ENCODE results near the gene B4GALT7. TPM values are rescaled to one million over a fixed set of nuclear protein-coding genes. Genes with fewer than 3 reads are reported as not detected.

Gene B4GALT7
- polyA plus RNA-seq, 1 donor, result 22.5 TPM

- peak; percentile 86 to 90 for DNase-seq
- no peaks in the 10 kb centered on the region for H3K27me3 ChIP-seq (ENCODE audit: control insufficient read depth, insufficient read depth, low read length)
- H3K9me3 ChIP-seq (ENCODE audit: control insufficient read depth, low read depth, low read length), result no peaks in the 10 kb centered on the region
- H3K36me3 ChIP-seq (ENCODE audit: control insufficient read depth, insufficient read depth, low read length), result peaks cover 36% of the 10 kb centered on the region
- H3K27ac ChIP-seq (ENCODE audit: low read length), result peak within 1 kb of the TSS; percentile 77
- H3K4me1 ChIP-seq (ENCODE audit: control insufficient read depth, insufficient read depth, low read length), result no peaks in the 10 kb centered on the region
- H3K4me3 ChIP-seq (ENCODE audit: low read length), result peak within 1 kb of the TSS; percentile 95
- 13% methylated on average over 3 of the region's 71 CpGs for WGBS (ENCODE audit: insufficient coverage, low lambda C conversion rate)
These were observed 7.7 kb upstream of the B4GALT7 start, which contains the start of gene TMED9 for GRCh38 chr5:177592010-177592834. Gene TMED9 (plus strand): TSS chr5:177592203. CDS start chr5:177592215, 12 bp downstream.

DNA sequence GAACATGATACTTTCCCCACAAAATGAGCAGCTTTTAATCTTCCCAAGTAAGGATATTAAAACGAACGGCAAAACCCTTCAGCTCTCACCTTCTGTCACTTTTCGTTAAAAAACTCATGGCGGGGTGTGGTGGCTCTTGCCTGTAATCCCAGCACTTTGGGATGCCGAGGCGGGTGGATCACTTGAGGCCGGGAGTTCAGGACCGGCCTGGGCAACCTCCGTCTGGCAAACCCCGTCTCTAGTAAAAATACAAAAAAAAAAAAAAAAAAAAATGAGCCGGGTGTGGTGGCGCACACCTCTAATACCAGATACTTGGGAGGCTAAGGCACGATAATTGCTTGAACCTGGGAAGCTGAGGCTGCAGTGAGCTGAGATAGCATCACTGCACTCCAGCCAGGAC, 7.0 kb upstream of the B4GALT7 start:
- DNase-seq, result no peak
- peaks cover 36% of the 10 kb centered on the region for H3K36me3 ChIP-seq (ENCODE audit: control insufficient read depth, insufficient read depth, low read length)
- no CpG with 5 or more reads among the region's 13 CpGs for WGBS (ENCODE audit: insufficient coverage, low lambda C conversion rate)
- no peaks in the 10 kb centered on the region for H3K9me3 ChIP-seq (ENCODE audit: control insufficient read depth, low read depth, low read length)
- H3K27ac ChIP-seq (ENCODE audit: low read length), result no peak overlapping the region
- H3K4me3 ChIP-seq (ENCODE audit: low read length), result peak overlapping the region; percentile 95
- no peaks in the 10 kb centered on the region for H3K27me3 ChIP-seq (ENCODE audit: control insufficient read depth, insufficient read depth, low read length)
- no peaks in the 10 kb centered on the region for H3K4me1 ChIP-seq (ENCODE audit: control insufficient read depth, insufficient read depth, low read length)

GRCh38 chr5:177593511-177593910, 6.4 kb upstream of the B4GALT7 start:
- no peak overlapping the region for H3K27ac ChIP-seq (ENCODE audit: low read length)
- H3K9me3 ChIP-seq (ENCODE audit: control insufficient read depth, low read depth, low read length), result no peaks in the 10 kb centered on the region
- no peak overlapping the region for H3K4me3 ChIP-seq (ENCODE audit: low read length)
- no peaks in the 10 kb centered on the region for H3K4me1 ChIP-seq (ENCODE audit: control insufficient read depth, insufficient read depth, low read length)
- no peak for DNase-seq
- WGBS (ENCODE audit: insufficient coverage, low lambda C conversion rate), result no CpG with 5 or more reads among the region's 3 CpGs
- H3K36me3 ChIP-seq (ENCODE audit: control insufficient read depth, insufficient read depth, low read length), result peaks cover 36% of the 10 kb centered on the region
- no peaks in the 10 kb centered on the region for H3K27me3 ChIP-seq (ENCODE audit: control insufficient read depth, insufficient read depth, low read length)

- Histone ChIP-seq H3K27me3 (ENCODE audit: control insufficient read depth, insufficient read depth, low read length) (no peaks in the 10 kb centered on the region), H3K27ac (ENCODE audit: low read length) (no peak overlapping the region), H3K36me3 (ENCODE audit: control insufficient read depth, insufficient read depth, low read length) (peaks cover 36% of the 10 kb centered on the region), H3K4me3 (ENCODE audit: low read length) (no peak overlapping the region), H3K4me1 (ENCODE audit: control insufficient read depth, insufficient read depth, low read length) (no peaks in the 10 kb centered on the region), H3K9me3 (ENCODE audit: control insufficient read depth, low read depth, low read length) (no peaks in the 10 kb centered on the region)
- WGBS (ENCODE audit: insufficient coverage, low lambda C conversion rate), result no CpG with 5 or more reads among the region's 8 CpGs
- no peak for DNase-seq
These were observed 5.9 kb upstream of the B4GALT7 start for GRCh38 chr5:177594071-177594470.

GRCh38 chr5:177595026-177595585, 4.8 kb upstream of the B4GALT7 start:
- Histone ChIP-seq H3K27ac (ENCODE audit: low read length) (no peak overlapping the region), H3K4me3 (ENCODE audit: low read length) (no peak overlapping the region), H3K36me3 (ENCODE audit: control insufficient read depth, insufficient read depth, low read length) (peaks cover 36% of the 10 kb centered on the region), H3K9me3 (ENCODE audit: control insufficient read depth, low read depth, low read length) (no peaks in the 10 kb centered on the region), H3K27me3 (ENCODE audit: control insufficient read depth, insufficient read depth, low read length) (no peaks in the 10 kb centered on the region), H3K4me1 (ENCODE audit: control insufficient read depth, insufficient read depth, low read length) (no peaks in the 10 kb centered on the region)
- no peak for DNase-seq
- no CpG with 5 or more reads among the region's 8 CpGs for WGBS (ENCODE audit: insufficient coverage, low lambda C conversion rate)

DNA sequence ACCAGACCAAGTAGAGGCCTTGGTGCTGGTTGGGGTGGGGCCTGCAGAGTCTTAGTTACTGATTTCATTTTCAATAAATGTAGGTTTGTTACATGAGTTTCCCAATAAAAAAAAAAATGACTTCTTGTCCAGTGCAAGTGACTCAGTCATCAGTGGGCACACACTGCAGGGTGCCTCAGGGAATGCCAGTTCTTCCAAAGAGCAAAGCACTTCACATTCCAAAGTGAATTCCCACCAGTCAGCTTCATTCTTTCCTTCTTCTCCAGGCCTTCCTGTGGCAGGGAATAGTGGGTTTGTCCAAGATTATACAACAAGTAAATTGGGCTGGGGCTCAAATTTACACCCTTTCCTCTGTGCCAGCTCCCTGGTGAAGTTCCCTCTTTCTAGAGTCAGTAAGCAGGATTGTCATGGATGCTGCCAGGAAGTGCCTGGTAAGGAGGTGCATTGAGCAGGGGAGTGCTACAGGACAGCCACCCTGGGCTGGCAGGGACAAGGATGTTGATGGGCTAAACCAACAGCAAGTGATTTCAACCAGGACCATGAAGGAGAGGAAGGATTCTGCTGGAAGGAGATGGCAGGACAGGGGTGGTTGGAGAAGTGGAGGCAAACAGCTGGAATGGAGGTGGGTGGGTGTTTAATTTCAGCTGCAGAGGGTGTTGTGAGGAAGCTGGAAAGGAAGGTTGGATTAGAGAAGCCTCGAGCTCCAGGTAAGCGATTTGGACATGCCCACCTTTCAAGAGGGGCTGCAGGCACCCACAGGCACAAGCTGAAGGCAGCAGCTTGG, 3.7 kb upstream of the B4GALT7 start:
- Histone ChIP-seq H3K36me3 (ENCODE audit: control insufficient read depth, insufficient read depth, low read length) (peaks cover 36% of the 10 kb centered on the region), H3K9me3 (ENCODE audit: control insufficient read depth, low read depth, low read length) (no peaks in the 10 kb centered on the region), H3K4me1 (ENCODE audit: control insufficient read depth, insufficient read depth, low read length) (peaks cover 5% of the 10 kb centered on the region), H3K27me3 (ENCODE audit: control insufficient read depth, insufficient read depth, low read length) (no peaks in the 10 kb centered on the region), H3K27ac (ENCODE audit: low read length) (no peak overlapping the region), H3K4me3 (ENCODE audit: low read length) (no peak overlapping the region)
- no CpG with 5 or more reads among the region's 2 CpGs for WGBS (ENCODE audit: insufficient coverage, low lambda C conversion rate)
- no peak for DNase-seq

GRCh38 chr5:177596775-177597238, 3.1 kb upstream of the B4GALT7 start:
- Histone ChIP-seq H3K36me3 (ENCODE audit: control insufficient read depth, insufficient read depth, low read length) (peaks cover 36% of the 10 kb centered on the region), H3K27me3 (ENCODE audit: control insufficient read depth, insufficient read depth, low read length) (no peaks in the 10 kb centered on the region), H3K9me3 (ENCODE audit: control insufficient read depth, low read depth, low read length) (no peaks in the 10 kb centered on the region), H3K4me3 (ENCODE audit: low read length) (no peak overlapping the region), H3K4me1 (ENCODE audit: control insufficient read depth, insufficient read depth, low read length) (peaks cover 7% of the 10 kb centered on the region), H3K27ac (ENCODE audit: low read length) (no peak overlapping the region)
- WGBS (ENCODE audit: insufficient coverage, low lambda C conversion rate), result no CpG with 5 or more reads among the region's 2 CpGs
- DNase-seq, result no peak

- Histone ChIP-seq H3K4me3 (ENCODE audit: low read length) (no peak overlapping the region), H3K27ac (ENCODE audit: low read length) (no peak overlapping the region), H3K36me3 (ENCODE audit: control insufficient read depth, insufficient read depth, low read length) (peaks cover 34% of the 10 kb centered on the region), H3K9me3 (ENCODE audit: control insufficient read depth, low read depth, low read length) (no peaks in the 10 kb centered on the region), H3K27me3 (ENCODE audit: control insufficient read depth, insufficient read depth, low read length) (no peaks in the 10 kb centered on the region), H3K4me1 (ENCODE audit: control insufficient read depth, insufficient read depth, low read length) (peaks cover 7% of the 10 kb centered on the region)
- no peak for DNase-seq
- WGBS (ENCODE audit: insufficient coverage, low lambda C conversion rate), result 20% methylated on average over 1 of the region's 5 CpGs
These were observed 1.5 kb upstream of the B4GALT7 start for GRCh38 chr5:177598477-177598876.

- Histone ChIP-seq H3K27ac (ENCODE audit: low read length) (peak overlapping the region; percentile 14), H3K9me3 (ENCODE audit: control insufficient read depth, low read depth, low read length) (no peaks in the 10 kb centered on the region), H3K4me1 (ENCODE audit: control insufficient read depth, insufficient read depth, low read length) (peaks cover 7% of the 10 kb centered on the region), H3K36me3 (ENCODE audit: control insufficient read depth, insufficient read depth, low read length) (peaks cover 23% of the 10 kb centered on the region), H3K27me3 (ENCODE audit: control insufficient read depth, insufficient read depth, low read length) (no peaks in the 10 kb centered on the region), H3K4me3 (ENCODE audit: low read length) (peak overlapping the region; percentile 78)
- DNase-seq, result peak in 1 of 2 donors; percentile 42
- 0% methylated on average over 1 of the region's 16 CpGs for WGBS (ENCODE audit: insufficient coverage, low lambda C conversion rate)
These were observed 631 bp downstream of the B4GALT7 start for GRCh38 chr5:177600508-177601018.

GRCh38 chr5:177601126-177601525, 1.2 kb downstream of the B4GALT7 start:
- Histone ChIP-seq H3K27ac (ENCODE audit: low read length) (no peak overlapping the region), H3K4me1 (ENCODE audit: control insufficient read depth, insufficient read depth, low read length) (peaks cover 7% of the 10 kb centered on the region), H3K36me3 (ENCODE audit: control insufficient read depth, insufficient read depth, low read length) (peaks cover 21% of the 10 kb centered on the region), H3K9me3 (ENCODE audit: control insufficient read depth, low read depth, low read length) (no peaks in the 10 kb centered on the region), H3K4me3 (ENCODE audit: low read length) (peak overlapping the region; percentile 78), H3K27me3 (ENCODE audit: control insufficient read depth, insufficient read depth, low read length) (no peaks in the 10 kb centered on the region)
- no peak for DNase-seq
- 100% methylated on average over 4 of the region's 11 CpGs for WGBS (ENCODE audit: insufficient coverage, low lambda C conversion rate)

All from large intestine (tissue), 3 donors.